Measurements from ENCODE around the gene UBXN1.

DNA sequence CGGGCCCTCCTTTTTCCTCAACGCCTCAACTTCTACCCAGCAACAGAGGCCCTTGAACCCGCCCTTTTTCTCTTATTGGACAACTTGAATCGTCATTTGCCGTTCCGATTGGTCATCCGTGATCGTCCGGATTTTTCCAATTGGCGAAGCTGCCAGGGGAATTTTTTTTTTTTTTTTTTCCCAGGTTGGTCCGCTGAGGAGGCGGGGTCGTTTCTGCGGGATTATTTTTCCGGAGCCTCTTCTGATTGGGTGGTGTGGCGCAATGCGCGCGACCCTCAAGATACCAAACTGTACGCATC lies 48.9 kb upstream of the UBXN1 start:
- TF ChIP-seq EZH2 (IDR thresholded peaks at IDR 0.05; ENCODE audit: borderline replicate concordance, insufficient read depth, low read depth, low read length, poor library complexity, severe bottlenecking), result no peak
- TF ChIP-seq, protein P1, sequence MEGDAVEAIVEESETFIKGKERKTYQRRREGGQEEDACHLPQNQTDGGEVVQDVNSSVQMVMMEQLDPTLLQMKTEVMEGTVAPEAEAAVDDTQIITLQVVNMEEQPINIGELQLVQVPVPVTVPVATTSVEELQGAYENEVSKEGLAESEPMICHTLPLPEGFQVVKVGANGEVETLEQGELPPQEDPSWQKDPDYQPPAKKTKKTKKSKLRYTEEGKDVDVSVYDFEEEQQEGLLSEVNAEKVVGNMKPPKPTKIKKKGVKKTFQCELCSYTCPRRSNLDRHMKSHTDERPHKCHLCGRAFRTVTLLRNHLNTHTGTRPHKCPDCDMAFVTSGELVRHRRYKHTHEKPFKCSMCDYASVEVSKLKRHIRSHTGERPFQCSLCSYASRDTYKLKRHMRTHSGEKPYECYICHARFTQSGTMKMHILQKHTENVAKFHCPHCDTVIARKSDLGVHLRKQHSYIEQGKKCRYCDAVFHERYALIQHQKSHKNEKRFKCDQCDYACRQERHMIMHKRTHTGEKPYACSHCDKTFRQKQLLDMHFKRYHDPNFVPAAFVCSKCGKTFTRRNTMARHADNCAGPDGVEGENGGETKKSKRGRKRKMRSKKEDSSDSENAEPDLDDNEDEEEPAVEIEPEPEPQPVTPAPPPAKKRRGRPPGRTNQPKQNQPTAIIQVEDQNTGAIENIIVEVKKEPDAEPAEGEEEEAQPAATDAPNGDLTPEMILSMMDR (IDR thresholded peaks at IDR 0.05), result no peak

Measured in B cell (primary cell).